ENCODE results near the gene MPRIP. TPM values are rescaled to one million over a fixed set of nuclear protein-coding genes. Genes with fewer than 3 reads are reported as not detected.

MPRIP gene
- total RNA-seq, 1 experiment from 2014 or later: 284 TPM

DNA sequence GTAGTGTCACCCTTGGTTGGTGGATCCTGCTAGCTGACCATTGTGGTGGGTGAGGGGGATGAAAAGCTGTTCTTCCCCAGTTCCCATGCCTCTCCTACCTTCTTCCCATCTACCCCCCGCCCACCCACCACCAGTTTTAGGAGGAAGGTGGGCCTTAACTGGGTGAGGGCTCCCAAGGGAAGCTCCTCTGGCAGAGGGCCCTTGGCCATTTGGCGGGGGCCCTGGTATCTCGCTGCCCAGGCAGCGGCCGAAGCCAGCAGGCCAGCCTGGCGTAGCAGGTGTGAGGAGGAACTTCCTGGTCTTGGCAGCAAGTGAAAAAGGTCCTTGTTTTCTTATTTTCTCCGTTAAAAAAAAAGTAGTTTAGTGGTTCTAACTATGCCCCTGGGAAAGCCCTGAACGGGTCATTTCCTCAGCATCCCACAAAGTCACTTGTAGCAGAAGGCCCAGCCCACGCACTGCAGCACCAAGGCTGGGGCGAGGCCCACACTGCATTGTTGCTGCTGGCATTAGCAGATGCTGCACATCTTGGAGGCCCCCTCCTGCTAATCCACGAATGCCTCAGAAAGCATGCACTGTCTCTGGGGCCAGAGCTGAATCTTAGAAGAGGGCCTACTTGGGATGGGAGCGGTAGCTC, 72.5 kb downstream of the MPRIP start:
- Mint-ChIP-seq H3K27me3 (ENCODE audit: insufficient read depth, unreplicated experiment) (no peaks in the 10 kb centered on the region), H3K9me3 (ENCODE audit: unreplicated experiment) (no peaks in the 10 kb centered on the region), H3K4me3 (ENCODE audit: unreplicated experiment) (no peak overlapping the region), H3K36me3 (ENCODE audit: insufficient read depth, unreplicated experiment) (peaks cover 30% of the 10 kb centered on the region), H3K27ac (ENCODE audit: unreplicated experiment) (no peak overlapping the region), H3K4me1 (ENCODE audit: low read depth, unreplicated experiment) (peaks cover 18% of the 10 kb centered on the region)
- no peak for DNase-seq
- TF ChIP-seq, protein P1, sequence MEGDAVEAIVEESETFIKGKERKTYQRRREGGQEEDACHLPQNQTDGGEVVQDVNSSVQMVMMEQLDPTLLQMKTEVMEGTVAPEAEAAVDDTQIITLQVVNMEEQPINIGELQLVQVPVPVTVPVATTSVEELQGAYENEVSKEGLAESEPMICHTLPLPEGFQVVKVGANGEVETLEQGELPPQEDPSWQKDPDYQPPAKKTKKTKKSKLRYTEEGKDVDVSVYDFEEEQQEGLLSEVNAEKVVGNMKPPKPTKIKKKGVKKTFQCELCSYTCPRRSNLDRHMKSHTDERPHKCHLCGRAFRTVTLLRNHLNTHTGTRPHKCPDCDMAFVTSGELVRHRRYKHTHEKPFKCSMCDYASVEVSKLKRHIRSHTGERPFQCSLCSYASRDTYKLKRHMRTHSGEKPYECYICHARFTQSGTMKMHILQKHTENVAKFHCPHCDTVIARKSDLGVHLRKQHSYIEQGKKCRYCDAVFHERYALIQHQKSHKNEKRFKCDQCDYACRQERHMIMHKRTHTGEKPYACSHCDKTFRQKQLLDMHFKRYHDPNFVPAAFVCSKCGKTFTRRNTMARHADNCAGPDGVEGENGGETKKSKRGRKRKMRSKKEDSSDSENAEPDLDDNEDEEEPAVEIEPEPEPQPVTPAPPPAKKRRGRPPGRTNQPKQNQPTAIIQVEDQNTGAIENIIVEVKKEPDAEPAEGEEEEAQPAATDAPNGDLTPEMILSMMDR (IDR thresholded peaks at IDR 0.05; ENCODE audit: insufficient read depth in 1 of 2, low read depth in 1 of 2, low read length in 1 of 2, severe bottlenecking in 1 of 2, unreplicated experiment in 1 of 2): no peak
- H3K9me3 ChIP-seq: no peaks in the 10 kb centered on the region
- intact Hi-C loops (cut with micrococcal nuclease; ENCODE audit: unreplicated experiment): no loop called here
- CTCF ChIA-PET: no interaction called here
- peaks cover 11% of the 10 kb centered on the region for H3K4me1 ChIP-seq
- BruUV-seq (replicated peaks): no TSS peak
- no peaks in the 10 kb centered on the region for H3K36me3 ChIP-seq (ENCODE audit: control insufficient read depth, insufficient read depth, low read length)
- POLR2A ChIA-PET: no interaction called here
- no peaks in the 10 kb centered on the region for H3K27me3 ChIP-seq (replicated peaks; ENCODE audit: control insufficient read depth, insufficient read depth, low read length)
- no peak overlapping the region for H3K4me3 ChIP-seq (ENCODE audit: low read depth, low read length)

DNA sequence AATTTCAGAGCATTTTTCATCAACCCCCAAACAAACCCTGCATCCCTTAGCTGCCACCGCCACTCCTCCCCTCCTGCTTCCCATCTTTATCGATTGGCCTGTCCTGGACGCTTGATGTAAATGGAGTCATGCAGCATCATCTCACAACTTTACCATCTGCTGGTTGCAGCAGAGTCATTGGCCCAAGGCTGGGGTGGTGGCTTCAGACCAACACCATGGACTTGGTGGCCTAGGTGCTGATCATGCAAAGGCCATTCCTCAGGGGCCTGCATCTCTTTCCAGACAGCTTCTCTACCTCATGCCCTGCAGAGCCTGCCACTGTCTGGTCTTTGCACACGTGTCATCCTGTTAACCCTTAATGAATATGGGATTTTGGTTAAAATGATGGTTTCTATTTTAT, 73.4 kb downstream of the MPRIP start:
- POLR2A ChIA-PET: no interaction called here
- CTCF ChIA-PET: no interaction called here
- Histone ChIP-seq H3K4me3 (ENCODE audit: low read depth, low read length) (no peak overlapping the region), H3K9me3 (no peaks in the 10 kb centered on the region), H3K36me3 (ENCODE audit: control insufficient read depth, insufficient read depth, low read length) (no peaks in the 10 kb centered on the region), H3K27me3 (replicated peaks; ENCODE audit: control insufficient read depth, insufficient read depth, low read length) (no peaks in the 10 kb centered on the region), H3K4me1 (peaks cover 11% of the 10 kb centered on the region)
- no peak for DNase-seq
- peaks cover 29% of the 10 kb centered on the region for H3K36me3 Mint-ChIP-seq (ENCODE audit: insufficient read depth, unreplicated experiment)
- H3K27me3 Mint-ChIP-seq (ENCODE audit: insufficient read depth, unreplicated experiment): no peaks in the 10 kb centered on the region
- TF ChIP-seq, protein P1 (IDR thresholded peaks at IDR 0.05; ENCODE audit: insufficient read depth in 1 of 2, low read depth in 1 of 2, low read length in 1 of 2, severe bottlenecking in 1 of 2, unreplicated experiment in 1 of 2): no peak
- H3K9me3 Mint-ChIP-seq (ENCODE audit: unreplicated experiment): no peaks in the 10 kb centered on the region
- peaks cover 18% of the 10 kb centered on the region for H3K4me1 Mint-ChIP-seq (ENCODE audit: low read depth, unreplicated experiment)
- H3K27ac Mint-ChIP-seq (ENCODE audit: unreplicated experiment): no peak overlapping the region
- intact Hi-C loops (cut with micrococcal nuclease; ENCODE audit: unreplicated experiment): no loop called here
- no TSS peak for BruUV-seq (replicated peaks)
- no peak overlapping the region for H3K4me3 Mint-ChIP-seq (ENCODE audit: unreplicated experiment)

DNA sequence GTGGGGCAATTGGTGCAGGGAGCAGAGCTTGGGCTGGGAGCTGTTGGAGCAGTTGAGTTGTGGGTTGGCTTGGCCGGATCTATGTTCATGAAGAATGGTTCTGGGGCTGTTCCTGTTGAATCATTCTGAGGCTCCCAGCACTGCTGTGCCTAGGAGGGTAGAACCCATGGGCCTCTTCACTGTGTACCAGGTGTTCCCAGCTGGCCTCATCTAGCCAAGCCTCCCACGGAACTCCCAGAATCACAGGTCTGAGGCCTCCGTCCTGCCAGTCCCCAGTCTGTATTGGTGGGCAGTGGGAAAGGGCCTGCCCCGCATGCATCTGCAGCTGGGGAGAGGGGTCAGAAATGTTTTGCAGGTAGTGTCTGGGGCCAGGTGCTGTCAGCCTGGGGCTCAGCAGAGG, 74.1 kb downstream of the MPRIP start:
- no peak overlapping the region for H3K27ac Mint-ChIP-seq (ENCODE audit: unreplicated experiment)

More for the DNA sequence above, 74.1 kb downstream of the MPRIP start:
- H3K27me3 ChIP-seq (replicated peaks; ENCODE audit: control insufficient read depth, insufficient read depth, low read length): no peaks in the 10 kb centered on the region
- peaks cover 18% of the 10 kb centered on the region for H3K4me1 Mint-ChIP-seq (ENCODE audit: low read depth, unreplicated experiment)
- TF ChIP-seq, protein P1 (IDR thresholded peaks at IDR 0.05; ENCODE audit: insufficient read depth in 1 of 2, low read depth in 1 of 2, low read length in 1 of 2, severe bottlenecking in 1 of 2, unreplicated experiment in 1 of 2): no peak
- H3K4me3 Mint-ChIP-seq (ENCODE audit: unreplicated experiment): no peak overlapping the region
- H3K36me3 ChIP-seq (ENCODE audit: control insufficient read depth, insufficient read depth, low read length): no peaks in the 10 kb centered on the region
- peaks cover 11% of the 10 kb centered on the region for H3K4me1 ChIP-seq
- H3K9me3 Mint-ChIP-seq (ENCODE audit: unreplicated experiment): no peaks in the 10 kb centered on the region
- intact Hi-C loops (cut with micrococcal nuclease; ENCODE audit: unreplicated experiment): no loop called here
- DNase-seq: no peak
- H3K9me3 ChIP-seq: no peaks in the 10 kb centered on the region
- H3K36me3 Mint-ChIP-seq (ENCODE audit: insufficient read depth, unreplicated experiment): peaks cover 24% of the 10 kb centered on the region
- BruUV-seq (replicated peaks): no TSS peak
- H3K27me3 Mint-ChIP-seq (ENCODE audit: insufficient read depth, unreplicated experiment): no peaks in the 10 kb centered on the region
- POLR2A ChIA-PET: no interaction called here
- CTCF ChIA-PET: no interaction called here
- H3K4me3 ChIP-seq (ENCODE audit: low read depth, low read length): no peak overlapping the region
